ENCODE results near the gene MRPL38. TPM values are rescaled to one million over a fixed set of nuclear protein-coding genes. Genes with fewer than 3 reads are reported as not detected.
A peak's percentile ranks its signal among the peaks of the same experiment; 100 is the strongest.

The MRPL38 gene
- total RNA-seq, result 36.6 and 37.1 TPM in 2 replicates

GRCh38 chr17:75904749-75905521 is at the start of gene MRPL38:
Gene MRPL38, minus strand, starts transcription at chr17:75904884. Its CDS starts 9 bp downstream, at chr17:75904875.
- peaks cover 9% of the 10 kb centered on the region for H3K4me1 ChIP-seq (ENCODE audit: insufficient read depth, low read length)
- H3K27ac ChIP-seq (ENCODE audit: low read depth, low read length), result peak within 1 kb of the TSS; percentile 56
- H3K27me3 ChIP-seq (ENCODE audit: insufficient read depth, low read length), result no peaks in the 10 kb centered on the region
- peak; percentile 82 for TF ChIP-seq CTCF (IDR thresholded peaks at IDR 0.05; ENCODE audit: extremely low read depth, low read depth, low read length)
- peaks cover 18% of the 10 kb centered on the region for H3K36me3 ChIP-seq (ENCODE audit: insufficient read depth, low read length)
- no peaks in the 10 kb centered on the region for H4K20me1 ChIP-seq (ENCODE audit: insufficient read depth, low read length)
- H3K79me2 ChIP-seq (ENCODE audit: insufficient read depth, low read length), result peaks cover 7% of the 10 kb centered on the region
- H3K4me2 ChIP-seq (ENCODE audit: insufficient read depth, low read length), result peak within 1 kb of the TSS; percentile 83
- peak within 1 kb of the TSS; percentile 88 for H2AFZ ChIP-seq (ENCODE audit: low read length)
- DNase-seq (ENCODE audit: insufficient read length, low spot score, missing footprints), result peak; percentile 99
- peak within 1 kb of the TSS; percentile 83 for H3K4me3 ChIP-seq (ENCODE audit: insufficient read depth, low read length)
- no peaks in the 10 kb centered on the region for H3K9me3 ChIP-seq (ENCODE audit: low read depth, low read length)

- Histone ChIP-seq H3K79me2 (ENCODE audit: insufficient read depth, low read length) (no peaks in the 10 kb centered on the region), H3K27ac (ENCODE audit: low read depth, low read length) (peak overlapping the region; percentile 35), H3K27me3 (ENCODE audit: insufficient read depth, low read length) (no peaks in the 10 kb centered on the region), H4K20me1 (ENCODE audit: insufficient read depth, low read length) (no peaks in the 10 kb centered on the region), H3K4me2 (ENCODE audit: insufficient read depth, low read length) (no peak overlapping the region), H3K4me3 (ENCODE audit: insufficient read depth, low read length) (no peak overlapping the region), H3K36me3 (ENCODE audit: insufficient read depth, low read length) (peaks cover 68% of the 10 kb centered on the region), H3K4me1 (ENCODE audit: insufficient read depth, low read length) (peaks cover 6% of the 10 kb centered on the region), H2AFZ (ENCODE audit: low read length) (no peak overlapping the region), H3K9me3 (ENCODE audit: low read depth, low read length) (no peaks in the 10 kb centered on the region)
- no peak for TF ChIP-seq CTCF (IDR thresholded peaks at IDR 0.05; ENCODE audit: extremely low read depth, low read depth, low read length)
- DNase-seq (ENCODE audit: insufficient read length, low spot score, missing footprints), result no peak
Observed at GRCh38 chr17:75950855-75951554, 46.3 kb upstream of the MRPL38 start.

- no peaks in the 10 kb centered on the region for H3K27me3 ChIP-seq (ENCODE audit: insufficient read depth, low read length)
- no peak overlapping the region for H3K4me2 ChIP-seq (ENCODE audit: insufficient read depth, low read length)
- no peak overlapping the region for H3K27ac ChIP-seq (ENCODE audit: low read depth, low read length)
- no peak overlapping the region for H2AFZ ChIP-seq (ENCODE audit: low read length)
- no peaks in the 10 kb centered on the region for H3K9me3 ChIP-seq (ENCODE audit: low read depth, low read length)
- no peak overlapping the region for H3K4me3 ChIP-seq (ENCODE audit: insufficient read depth, low read length)
- TF ChIP-seq CTCF (IDR thresholded peaks at IDR 0.05; ENCODE audit: extremely low read depth, low read depth, low read length), result no peak
- H3K79me2 ChIP-seq (ENCODE audit: insufficient read depth, low read length), result no peaks in the 10 kb centered on the region
- peaks cover 67% of the 10 kb centered on the region for H3K36me3 ChIP-seq (ENCODE audit: insufficient read depth, low read length)
- no peak for DNase-seq (ENCODE audit: insufficient read length, low spot score, missing footprints)
- H4K20me1 ChIP-seq (ENCODE audit: insufficient read depth, low read length), result no peaks in the 10 kb centered on the region
- peaks cover 6% of the 10 kb centered on the region for H3K4me1 ChIP-seq (ENCODE audit: insufficient read depth, low read length)
Observed at GRCh38 chr17:75950421-75950820, 45.7 kb upstream of the MRPL38 start.

GRCh38 chr17:75945211-75945610 is 40.5 kb upstream of the MRPL38 start:
- no peak overlapping the region for H2AFZ ChIP-seq (ENCODE audit: low read length)

More at GRCh38 chr17:75945211-75945610, 40.5 kb upstream of the MRPL38 start:
- H3K27me3 ChIP-seq (ENCODE audit: insufficient read depth, low read length), result no peaks in the 10 kb centered on the region
- peaks cover 41% of the 10 kb centered on the region for H3K36me3 ChIP-seq (ENCODE audit: insufficient read depth, low read length)
- H3K9me3 ChIP-seq (ENCODE audit: low read depth, low read length), result no peaks in the 10 kb centered on the region
- peaks cover 4% of the 10 kb centered on the region for H3K79me2 ChIP-seq (ENCODE audit: insufficient read depth, low read length)
- H3K4me3 ChIP-seq (ENCODE audit: insufficient read depth, low read length), result no peak overlapping the region
- peaks cover 3% of the 10 kb centered on the region for H3K4me1 ChIP-seq (ENCODE audit: insufficient read depth, low read length)
- no peak overlapping the region for H3K27ac ChIP-seq (ENCODE audit: low read depth, low read length)
- no peak for DNase-seq (ENCODE audit: insufficient read length, low spot score, missing footprints)
- H4K20me1 ChIP-seq (ENCODE audit: insufficient read depth, low read length), result no peaks in the 10 kb centered on the region
- H3K4me2 ChIP-seq (ENCODE audit: insufficient read depth, low read length), result no peak overlapping the region
- no peak for TF ChIP-seq CTCF (IDR thresholded peaks at IDR 0.05; ENCODE audit: extremely low read depth, low read depth, low read length)

Measured in osteoblast (primary cell).